AG04449 (cell line): ENCODE data around the gene INVS.

ENCODE experiments used
- CTCF ChIA-PET: fragments of 350-600 bp; formaldehyde crosslinking; extraction: SDS; loops from one replicate; lab custom pipeline; 2021; ENCODE audit warnings: antibody characterized with exemption; lab: Yijun Ruan, JAX
- POLR2A ChIA-PET: fragments of 400-600, 350-600 bp; formaldehyde crosslinking; extraction: SDS; loops from one replicate; lab custom pipeline; 2020; ENCODE audit warnings: antibody characterized with exemption, inconsistent platforms; lab: Yijun Ruan, JAX
- DNase-seq: peaks from one replicate; pipeline ENCODE4 v3.0.0-alpha.2; 2010; ENCODE audit warnings: low read depth, low spot score
- H3K4me3 ChIP-seq: 2 replicates; pipeline ENCODE4 v1.5.1; 2011; ENCODE audit warnings: low read depth, mild to moderate bottlenecking, control low read depth, low read length
- CTCF ChIP-seq: IDR thresholded peaks from one replicate; pipeline ENCODE4 v1.5.1; 2011; ENCODE audit warnings: mild to moderate bottlenecking, moderate library complexity, low read length, control low read depth, inconsistent platforms; ENCODE audit not compliant: insufficient read depth; ENCODE audit errors: missing control alignments

The INVS gene

GRCh38 chr9:100125236-100125635 lies 26.2 kb downstream of the INVS start:
- TF ChIP-seq CTCF = no peak
- no peak for DNase-seq
- H3K4me3 ChIP-seq = no peak overlapping the region
- ChIA-PET CTCF (no interaction called here), POLR2A (no interaction called here)

GRCh38 chr9:100125910-100126309 lies 26.9 kb downstream of the INVS start:
- no peak overlapping the region for H3K4me3 ChIP-seq
- ChIA-PET CTCF (interaction anchor here (1.2 kb wide), 1 partner anchor 16 kb away, joined by 3 read pairs; no protein-coding TSS in a partner anchor), POLR2A (no interaction called here)
- TF ChIP-seq CTCF = no peak
- DNase-seq = no peak

- H3K4me3 ChIP-seq = no peak overlapping the region
- no peak for TF ChIP-seq CTCF
- no peak for DNase-seq
- ChIA-PET POLR2A (no interaction called here), CTCF (interaction anchor here (1.2 kb wide), 1 partner anchor 16 kb away, joined by 3 read pairs; no protein-coding TSS in a partner anchor)
Measured at GRCh38 chr9:100126423-100126822, 27.4 kb downstream of the INVS start.

- ChIA-PET POLR2A (no interaction called here), CTCF (interaction anchor here (2.1 kb wide), 1 partner anchor 79 kb away, joined by 4 read pairs; no protein-coding TSS in a partner anchor)
- H3K4me3 ChIP-seq = no peak overlapping the region
Measured at GRCh38 chr9:100129772-100130171, 30.7 kb downstream of the INVS start.

GRCh38 chr9:100131216-100131615 lies 32.2 kb downstream of the INVS start:
- no peak for TF ChIP-seq CTCF
- no peak overlapping the region for H3K4me3 ChIP-seq
- CTCF ChIA-PET = interaction anchor here (0.9 to 2.1 kb wide), 3 partner anchors 35 to 78 kb away, joined by 3 to 4 read pairs (median 4); no protein-coding TSS in a partner anchor
- no peak for DNase-seq
- POLR2A ChIA-PET = no interaction called here

More at GRCh38 chr9:100129772-100130171, 30.7 kb downstream of the INVS start:
- no peak for TF ChIP-seq CTCF
- no peak for DNase-seq

GRCh38 chr9:100131875-100132430 lies 32.9 kb downstream of the INVS start:
- CTCF ChIA-PET = interaction anchor here (1.9 to 2.1 kb wide), 2 partner anchors 37 to 77 kb away, joined by 4 read pairs; no protein-coding TSS in a partner anchor
- no peak for TF ChIP-seq CTCF

More at GRCh38 chr9:100131875-100132430, 32.9 kb downstream of the INVS start:
- POLR2A ChIA-PET = no interaction called here
- DNase-seq = no peak
- no peak overlapping the region for H3K4me3 ChIP-seq
